Mesodermal cell (in vitro differentiated cells): Measurements from ENCODE around the gene SMC1A.

ENCODE experiments used
- H3K27ac ChIP-seq: 2 replicates; pipeline ENCODE4 v1.7.0; 2013; ENCODE audit warnings: mild to moderate bottlenecking, low read depth, low read length, moderate library complexity; ENCODE audit not compliant: severe bottlenecking
- H3K36me3 ChIP-seq: 2 replicates; pipeline ENCODE4 v1.7.1; 2013; ENCODE audit warnings: mild to moderate bottlenecking, low read length, moderate library complexity; ENCODE audit not compliant: control insufficient read depth, insufficient read depth
- H3K4me1 ChIP-seq: one replicate; pipeline ENCODE4 v1.7.1; 2013; ENCODE audit warnings: mild to moderate bottlenecking, low read length; ENCODE audit not compliant: insufficient read depth, control insufficient read depth, poor library complexity, severe bottlenecking
- H3K4me3 ChIP-seq: 2 replicates; pipeline ENCODE4 v1.7.0; 2013; ENCODE audit warnings: low read length, control low read depth, mild to moderate bottlenecking; ENCODE audit not compliant: insufficient read depth, poor library complexity, severe bottlenecking; ENCODE audit errors: extremely low read depth
- H3K9me3 ChIP-seq: 2 replicates; pipeline ENCODE4 v1.7.1; 2013; ENCODE audit warnings: mild to moderate bottlenecking, low read length, moderate library complexity; ENCODE audit not compliant: control insufficient read depth
- WGBS, 2 experiments: methylation state at CpG; one replicate each; pipeline ENCODE4 v1.1.5; 2013; ENCODE audit warnings: missing lambda C conversion rate in 2 of 2; ENCODE audit not compliant: insufficient coverage in 2 of 2; 5-methylcytosine and 5-hydroxymethylcytosine counted together

The SMC1A gene

DNA sequence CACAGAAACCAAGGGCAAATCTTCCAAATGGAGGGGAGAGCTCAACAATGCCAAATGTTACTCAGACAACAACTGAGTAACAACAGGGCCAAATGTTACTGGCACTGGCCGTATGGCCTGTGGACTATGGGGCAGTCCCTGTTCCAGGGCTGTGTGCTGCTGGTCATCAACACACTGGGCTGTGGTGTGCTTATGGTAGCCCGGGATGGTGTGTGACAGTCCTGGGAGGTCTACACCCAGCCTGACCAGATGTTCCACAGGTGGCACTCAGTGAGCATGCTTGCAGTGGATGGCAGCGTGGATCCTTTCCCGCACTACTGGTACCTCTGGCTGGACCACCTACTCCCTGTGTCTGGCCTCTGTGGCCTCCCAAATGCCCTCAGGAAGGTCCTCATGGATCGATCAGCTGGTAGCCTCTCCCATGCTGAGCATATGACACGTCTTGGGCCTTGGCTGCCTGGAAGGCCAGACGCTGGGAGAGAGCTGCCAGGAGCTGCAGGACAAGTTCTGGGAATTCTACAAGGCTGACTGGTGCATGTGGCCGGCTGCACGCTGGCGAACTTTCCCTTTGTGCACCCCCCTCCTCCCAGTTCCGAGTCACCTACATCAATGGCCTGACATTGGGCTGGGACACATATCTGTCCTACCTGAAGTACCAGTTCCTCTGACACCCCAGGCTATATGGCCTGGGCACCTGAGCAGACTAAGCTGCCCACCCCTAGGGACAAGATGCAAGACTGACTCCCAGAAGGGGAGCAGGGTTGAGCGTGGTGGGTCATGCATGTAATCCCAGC is 81.4 kb downstream of the SMC1A start:
- Histone ChIP-seq H3K9me3 (no peaks in the 10 kb centered on the region), H3K27ac (no peak overlapping the region), H3K36me3 (no peaks in the 10 kb centered on the region), H3K4me1 (no peaks in the 10 kb centered on the region), H3K4me3 (no peak overlapping the region)
- 90 to 91% methylated on average over 4 to 10 of the region's 12 CpGs for WGBS, 2 experiments

DNA sequence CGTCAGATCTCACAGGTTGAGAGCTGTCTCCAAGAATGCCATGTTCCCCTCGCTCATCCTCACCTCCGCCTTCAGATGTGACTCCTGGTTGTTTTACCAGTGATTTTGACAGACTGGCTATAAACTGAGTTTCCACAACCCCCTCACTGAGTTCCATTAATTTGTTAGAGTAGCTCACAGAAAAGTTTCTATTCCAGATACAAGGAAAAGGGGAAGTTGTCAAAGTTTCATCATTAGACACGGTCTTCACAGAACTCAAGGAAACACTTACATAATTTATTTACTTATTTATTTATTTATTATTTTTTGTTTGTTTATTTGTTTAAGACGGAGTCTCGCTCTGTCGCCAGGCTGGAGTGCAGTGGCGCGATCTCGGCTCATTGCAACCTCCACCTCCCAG is 85.4 kb downstream of the SMC1A start:
- no peak overlapping the region for H3K4me3 ChIP-seq

DNA sequence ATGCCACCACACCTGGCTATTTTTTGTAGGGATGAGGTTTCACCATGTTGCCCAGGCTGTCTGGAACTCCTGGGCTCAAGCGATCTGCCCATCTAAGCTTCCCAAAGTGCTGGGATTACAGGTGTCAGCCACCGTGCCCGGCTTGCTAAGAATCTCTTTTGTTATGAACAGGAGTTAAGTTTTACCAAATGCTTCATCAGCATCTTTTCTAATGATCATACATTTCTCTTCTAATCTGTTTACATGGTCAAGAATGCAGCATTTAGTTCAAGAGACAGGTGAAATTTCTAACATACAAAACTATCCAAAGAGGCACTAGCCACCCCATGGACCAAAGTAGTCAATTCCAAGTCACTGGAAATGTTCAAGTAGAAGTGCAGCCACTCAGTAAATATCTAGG is 88.6 kb downstream of the SMC1A start:
- H3K9me3 ChIP-seq, result no peaks in the 10 kb centered on the region
- no peak overlapping the region for H3K4me3 ChIP-seq
- no peak overlapping the region for H3K27ac ChIP-seq
- WGBS, 2 experiments, result 88% methylated on average over 1 of the region's 3 CpGs; no CpG with 5 or more reads in 1 of the 2 experiments
- no peaks in the 10 kb centered on the region for H3K4me1 ChIP-seq
- no peaks in the 10 kb centered on the region for H3K36me3 ChIP-seq

More for the DNA sequence above, 85.4 kb downstream of the SMC1A start:
- H3K4me1 ChIP-seq, result no peaks in the 10 kb centered on the region
- H3K27ac ChIP-seq, result no peak overlapping the region
- H3K9me3 ChIP-seq, result no peaks in the 10 kb centered on the region
- no peaks in the 10 kb centered on the region for H3K36me3 ChIP-seq
- 70% methylated on average over 2 of the region's 10 CpGs; no CpG with 5 or more reads in 1 of the 2 experiments for WGBS, 2 experiments

- WGBS, 2 experiments, result 67 to 100% methylated on average over 1 of the region's 5 CpGs
- H3K9me3 ChIP-seq, result no peaks in the 10 kb centered on the region
- no peak overlapping the region for H3K4me3 ChIP-seq
- no peaks in the 10 kb centered on the region for H3K36me3 ChIP-seq
- no peak overlapping the region for H3K27ac ChIP-seq
- no peaks in the 10 kb centered on the region for H3K4me1 ChIP-seq
These were observed 90.2 kb downstream of the SMC1A start for GRCh38 chrX:53332204-53332603.

GRCh38 chrX:53330331-53330730 is 92.1 kb downstream of the SMC1A start:
- WGBS, 2 experiments, result 80 to 85% methylated on average over 6 to 8 of the region's 10 CpGs
- Histone ChIP-seq H3K9me3 (no peaks in the 10 kb centered on the region), H3K4me3 (no peak overlapping the region), H3K36me3 (no peaks in the 10 kb centered on the region), H3K27ac (no peak overlapping the region), H3K4me1 (no peaks in the 10 kb centered on the region)

- H3K36me3 ChIP-seq, result no peaks in the 10 kb centered on the region
- no peaks in the 10 kb centered on the region for H3K4me1 ChIP-seq
- no peak overlapping the region for H3K27ac ChIP-seq
- H3K4me3 ChIP-seq, result no peak overlapping the region
- WGBS, 2 experiments, result no CpG with 5 or more reads among the region's 1 CpG
- no peaks in the 10 kb centered on the region for H3K9me3 ChIP-seq
These were observed 97.7 kb downstream of the SMC1A start for GRCh38 chrX:53324803-53325202.
